GM12878 (cell line): Measurements from ENCODE around the gene SHROOM3. TPM values are rescaled to one million over a fixed set of nuclear protein-coding genes. Genes with fewer than 3 reads are reported as not detected.

ENCODE experiments used
- ATAC-seq: fragments of 200-7000 bp; cut with Tn5 transposase; 3 replicates; pipeline ENCODE4 v1.9.1; 2020; ENCODE audit warnings: mild to moderate bottlenecking, moderate library complexity
- BruUV-seq: library from RNA; stranded (reverse); fragments of 400-500 nt; replicated peaks from 2 replicates; lab custom pipeline; 2021; lab: Mats Ljungman, UMichigan
- CTCF ChIA-PET: fragments of 300-600 bp; sonication (Branson Sonifier 250); formaldehyde crosslinking; extraction: SDS; loops from one replicate; lab custom pipeline; 2021; ENCODE audit warnings: inconsistent platforms; lab: Yijun Ruan, JAX
- POLR2A ChIA-PET: fragments of 350-600 bp; formaldehyde crosslinking; extraction: SDS; loops from one replicate; lab custom pipeline; 2021; ENCODE audit warnings: inconsistent platforms; lab: Charles Lee
- RAD21 ChIA-PET: fragments of 300-600 bp; sonication (Branson Sonifier 250); formaldehyde crosslinking; loops from one replicate; lab custom pipeline; 2023; ENCODE audit warnings: antibody characterized with exemption; ENCODE audit not compliant: unreplicated experiment; lab: Charles Lee
- SMC1A ChIA-PET: fragments of 300-600 bp; sonication (Branson Sonifier 250); formaldehyde crosslinking; loops from one replicate; lab custom pipeline; 2023; ENCODE audit not compliant: unreplicated experiment, uncharacterized antibody; lab: Charles Lee
- DNase-seq: peaks from one replicate; pipeline ENCODE4 v3.0.0-alpha.2; 2011; ENCODE audit warnings: low read depth, low spot score
- FAIRE-seq: peaks from 3 replicates; lab custom pipeline; 2011; peaks lifted over from hg19 to GRCh38; lab: Jason Lieb, UNC
- H2AFZ ChIP-seq: 2 replicates; pipeline ENCODE4 v1.6.0; 2011; ENCODE audit warnings: low read depth, low read length, control low read depth; ENCODE audit not compliant: control insufficient read depth
- H3K27ac ChIP-seq: 2 replicates; pipeline ENCODE4 v1.5.1; 2011; ENCODE audit warnings: control low read depth; ENCODE audit not compliant: control insufficient read depth, insufficient read depth
- H3K27me3 ChIP-seq, 2 experiments: replicated peaks in 1 of 2; 2 replicates each; pipeline versions ENCODE4 v1.6.0 to v1.6.1; 2011; ENCODE audit warnings: low read length in 1 of 2; ENCODE audit not compliant: control insufficient read depth in 2 of 2, insufficient read depth in 2 of 2
- H3K36me3 ChIP-seq, 2 experiments: 2 replicates each; pipeline ENCODE4 v1.5.1; 2011; ENCODE audit warnings: low read length in 1 of 2; ENCODE audit not compliant: control insufficient read depth in 2 of 2, insufficient read depth in 2 of 2
- H3K4me1 ChIP-seq: 2 replicates; pipeline ENCODE4 v1.6.1; 2011; ENCODE audit warnings: mild to moderate bottlenecking, low read length, moderate library complexity, mixed read lengths; ENCODE audit not compliant: control insufficient read depth, insufficient read depth
- H3K4me2 ChIP-seq: 2 replicates; pipeline ENCODE4 v1.6.0; 2011; ENCODE audit warnings: control low read depth; ENCODE audit not compliant: control insufficient read depth, insufficient read depth
- H3K4me3 ChIP-seq: fragments of 200-600 bp; sonication (generic); 2 replicates; pipeline ENCODE4 v1.5.1; 2016
- H3K79me2 ChIP-seq: 2 replicates; pipeline ENCODE4 v1.6.0; 2011; ENCODE audit warnings: low read length; ENCODE audit not compliant: control insufficient read depth, insufficient read depth
- H3K9ac ChIP-seq: 2 replicates; pipeline ENCODE4 v1.8.0; 2011; ENCODE audit warnings: low read length, control low read depth, mixed read lengths; ENCODE audit not compliant: control insufficient read depth, insufficient read depth
- H3K9me3 ChIP-seq: replicated peaks from 3 replicates; pipeline ENCODE4 v1.5.1; 2011; ENCODE audit warnings: mild to moderate bottlenecking, low read length; ENCODE audit not compliant: control insufficient read depth, insufficient read depth
- H4K20me1 ChIP-seq: 2 replicates; pipeline ENCODE4 v1.6.0; 2011; ENCODE audit not compliant: control insufficient read depth, insufficient read depth
- EP300 ChIP-seq, 2 experiments: fragments of 150-350 bp in 1 of 2; IDR thresholded peaks; 2 replicates each; pipeline ENCODE4 v1.6.1; 2011 to 2012; ENCODE audit warnings: low read depth in 2 of 2, low read length in 2 of 2, borderline replicate concordance in 1 of 2, improper control_type of control experiment in 1 of 2, inconsistent platforms in 1 of 2; ENCODE audit not compliant: control insufficient read depth in 1 of 2
- HDAC6 ChIP-seq: fragments of 200-600 bp; sonication (generic); IDR thresholded peaks from one replicate; pipeline ENCODE4 v1.8.0; 2017; ENCODE audit warnings: antibody characterized with exemption; ENCODE audit not compliant: unreplicated experiment
- KDM1A ChIP-seq: fragments of 200-600 bp; sonication (generic); IDR thresholded peaks from 2 replicates; pipeline ENCODE4 v1.6.1; 2016; ENCODE audit warnings: borderline replicate concordance
- KLF5 ChIP-seq: fragments of 450-650 bp; IDR thresholded peaks from 2 replicates; pipeline ENCODE4 v1.6.1; 2014; ENCODE audit warnings: mild to moderate bottlenecking; ENCODE audit not compliant: partially characterized antibody
- MLLT1 ChIP-seq: fragments of 450-650 bp; IDR thresholded peaks from 2 replicates; pipeline ENCODE4 v1.6.1; 2016; ENCODE audit warnings: mild to moderate bottlenecking
- NR2F1 ChIP-seq: fragments of 450-650 bp; conservative IDR thresholded peaks from 2 replicates; pipeline ENCODE4 v1.6.1; 2017; ENCODE audit warnings: mild to moderate bottlenecking
- POLR2A ChIP-seq: IDR thresholded peaks from 2 replicates; pipeline ENCODE4 v1.6.1; 2011; ENCODE audit warnings: low read depth, mild to moderate bottlenecking, low read length
- RAD21 ChIP-seq: IDR thresholded peaks from 2 replicates; pipeline ENCODE4 v1.6.1; 2011; ENCODE audit warnings: mild to moderate bottlenecking, low read depth, low read length, moderate library complexity; ENCODE audit not compliant: insufficient read depth
- STAT1 ChIP-seq: fragments of 450-650 bp; conservative IDR thresholded peaks from 2 replicates; pipeline ENCODE4 v1.6.1; 2014; ENCODE audit warnings: antibody characterized with exemption, mild to moderate bottlenecking
- ZNF207 ChIP-seq: fragments of 450-650 bp; IDR thresholded peaks from 2 replicates; pipeline ENCODE4 v1.6.1; 2014; ENCODE audit warnings: antibody characterized with exemption, mild to moderate bottlenecking, borderline replicate concordance
- WGBS: methylation state at CpG from one replicate; pipeline ENCODE4 v1.1.6; 2016; ENCODE audit warnings: low lambda C conversion rate; ENCODE audit not compliant: insufficient replicate concordance, insufficient coverage; ENCODE audit errors: missing lambda C conversion rate; 5-methylcytosine and 5-hydroxymethylcytosine counted together
- in situ Hi-C: fragments of 300-500 bp; cut with MboI; formaldehyde crosslinking; loops from 9 replicates; pipeline ENCODE4 v1.14.3; 2018; ENCODE audit warnings: mixed read lengths
- intact Hi-C: fragments of 100-400 bp; cut with micrococcal nuclease; formaldehyde crosslinking; loops from one replicate; pipeline ENCODE4 v1.14.2; 2022; ENCODE audit not compliant: unreplicated experiment
- polyA plus RNA-seq, 11 experiments: library from polyadenylated mRNA; depleted of rRNA in 4 of 11; unstranded in 6 of 11; stranded (reverse) in 5 of 11; fragments of >200 nt; fragmentation: Nextera tagmentation in 4 of 11; fragmentation: Illumina TruSeq in 1 of 11; extraction: Ambion mirVana in 4 of 11; extraction: Trizol in 1 of 11; gene quantifications; 1 replicate in 1 of 11; 2 replicates in 10 of 11; pipeline versions ENCODE4 v1.2.1 to v1.2.3, GENCODE V29; 2011 to 2016; ENCODE audit warnings: inconsistent platforms in 2 of 11, missing spikeins in 2 of 11, low read depth in 1 of 11
- total RNA-seq, 4 experiments: library from RNA; depleted of rRNA in 3 of 4; stranded (reverse); fragments of >200 nt in 3 of 4; fragmentation: Illumina TruSeq in 1 of 4; extraction: Trizol in 1 of 4; gene quantifications; 2 replicates each; pipeline versions ENCODE4 v1.2.1 to v1.2.3, GENCODE V29; 2013 to 2021

SHROOM3 gene
- total and polyA plus RNA-seq, 10 of the 15 experiments (the other 5 are each of a cell fraction or from before 2014, with no cell fraction given): under 0.01 to 0.29 (median 0.08) TPM; not detected in 1

- no peak for TF ChIP-seq KDM1A
- TF ChIP-seq ZNF207: no peak
Measured at GRCh38 chr4:76699751-76700310, 264.8 kb downstream of the SHROOM3 start (continued).

GRCh38 chr4:76702440-76703122, 267.6 kb downstream of the SHROOM3 start:
- DNase-seq (no peak), FAIRE-seq (no peak), ATAC-seq (no peak)
- Histone ChIP-seq H3K9ac (no peak overlapping the region), H3K27ac (no peak overlapping the region), H3K4me1 (peaks cover 7% of the 10 kb centered on the region; the same call in 1 of the 2 replicates), H4K20me1 (no peaks in the 10 kb centered on the region), H3K4me2 (no peak overlapping the region), H3K36me3 (no peaks in the 10 kb centered on the region), H3K9me3 (no peaks in the 10 kb centered on the region), H2AFZ (no peak overlapping the region), H3K4me3 (no peak overlapping the region), H3K79me2 (no peaks in the 10 kb centered on the region), H3K27me3 (peaks cover 0 to 1% of the 10 kb centered on the region in 2 experiments; a peak in 1 of 4 replicates)
- in situ Hi-C loops (no loop called here), intact Hi-C loops (no loop called here)
- TF ChIP-seq NR2F1: no peak
- TF ChIP-seq RAD21: no peak
- ChIA-PET CTCF (no interaction called here), RAD21 (no interaction called here), POLR2A (no interaction called here), SMC1A (no interaction called here)
- 68% methylated on average over 4 of the region's 4 CpGs for WGBS
- BruUV-seq: no TSS peak

- Histone ChIP-seq H3K4me1 (peaks cover 4% of the 10 kb centered on the region; the same call in 1 of the 2 replicates), H4K20me1 (no peaks in the 10 kb centered on the region), H3K4me2 (no peak overlapping the region), H3K27ac (no peak overlapping the region), H3K9me3 (no peaks in the 10 kb centered on the region), H2AFZ (no peak overlapping the region), H3K9ac (no peak overlapping the region), H3K27me3 (peaks cover 0 to 1% of the 10 kb centered on the region in 2 experiments; a peak in 1 of 4 replicates), H3K4me3 (no peak overlapping the region), H3K36me3 (no peaks in the 10 kb centered on the region), H3K79me2 (no peaks in the 10 kb centered on the region)
- BruUV-seq: no TSS peak
- TF ChIP-seq HDAC6 (no peak), STAT1 (no peak), MLLT1 (no peak), KLF5 (no peak), POLR2A (no peak), EP300 (IDR thresholded peaks at IDR 0.05; ENCODE audit: borderline replicate concordance in 1 of 2, control insufficient read depth in 1 of 2, low read depth in 2 of 2, low read length in 2 of 2) (no peak)
- intact Hi-C loops: no loop called here
- no peak for DNase-seq
- ChIA-PET RAD21 (no interaction called here), CTCF (no interaction called here), SMC1A (no interaction called here), POLR2A (no interaction called here)
- ATAC-seq: no peak
- 5% methylated on average over 1 of the region's 1 CpG for WGBS
- in situ Hi-C loops: no loop called here
- no peak for FAIRE-seq
Measured at GRCh38 chr4:76703123-76703490, 268.1 kb downstream of the SHROOM3 start.
